Thoracic aorta (tissue), 2 donors: ENCODE results near the gene CLIP4. TPM values are rescaled to one million over a fixed set of nuclear protein-coding genes. Genes with fewer than 3 reads are reported as not detected.

Source experiments
- ATAC-seq: fragments of 150-250 bp; one replicate; pipeline ENCODE4 v1.8.0; 2017; ENCODE audit warnings: low read depth; ENCODE audit not compliant: insufficient number of reproducible peaks, low FRiP score
- DNase-seq: peaks from one replicate; pipeline ENCODE4 v3.0.0-alpha.2; 2020; ENCODE audit warnings: low spot score
- H3K27ac ChIP-seq, 2 donors: fragments of 200-600 bp; sonication (generic); 1 replicate in 1 of 2; 2 replicates in 1 of 2; pipeline ENCODE4 v1.5.1; 2016; ENCODE audit warnings: mild to moderate bottlenecking in 2 of 2, moderate library complexity in 2 of 2
- H3K27me3 ChIP-seq: fragments of 200-600 bp; sonication (generic); replicated peaks from 2 replicates; pipeline ENCODE4 v1.6.0; 2016; ENCODE audit warnings: mild to moderate bottlenecking; ENCODE audit not compliant: insufficient read depth
- H3K36me3 ChIP-seq: fragments of 200-600 bp; sonication (generic); one replicate; pipeline ENCODE4 v1.5.1; 2016
- H3K4me1 ChIP-seq, 2 donors: fragments of 200-600 bp; sonication (generic); 1 replicate in 1 of 2; 2 replicates in 1 of 2; pipeline versions ENCODE4 v1.5.1 to v1.6.0; 2016; ENCODE audit warnings: low read depth in 2 of 2, mild to moderate bottlenecking in 1 of 2; ENCODE audit not compliant: control insufficient read depth in 1 of 2
- H3K4me3 ChIP-seq: fragments of 200-600 bp; sonication (generic); 2 replicates; pipeline ENCODE4 v1.5.1; 2016; ENCODE audit warnings: mild to moderate bottlenecking
- H3K9me3 ChIP-seq: fragments of 200-600 bp; sonication (generic); 2 replicates; pipeline ENCODE4 v1.5.1; 2016
- CTCF ChIP-seq: fragments of 200-600 bp; sonication (generic); IDR thresholded peaks from one replicate; pipeline ENCODE4 v1.5.1; 2019; ENCODE audit warnings: antibody characterized with exemption
- total RNA-seq, 2 donors: library from RNA; depleted of rRNA; stranded (reverse); fragments of >200 nt; gene quantifications; one replicate each; pipeline versions ENCODE4 v1.1.0 to v1.2.3, GENCODE V29; 2016

CLIP4 gene
- total RNA-seq, 2 donors from 2014 or later, result 31.3 to 54.0 TPM

GRCh38 chr2:29193111-29193510 lies 77.9 kb downstream of the CLIP4 start:
- no peak overlapping the region for H3K4me3 ChIP-seq
- no peak for TF ChIP-seq CTCF
- H3K27ac ChIP-seq, result no peak overlapping the region
- no peaks in the 10 kb centered on the region for H3K4me1 ChIP-seq
- ATAC-seq (no peak), DNase-seq (no peak)
- no peaks in the 10 kb centered on the region for H3K9me3 ChIP-seq
- H3K27me3 ChIP-seq, result no peaks in the 10 kb centered on the region
- H3K36me3 ChIP-seq, result no peaks in the 10 kb centered on the region

- H3K4me3 ChIP-seq, result no peak overlapping the region
- H3K4me1 ChIP-seq, result no peaks in the 10 kb centered on the region
- no peaks in the 10 kb centered on the region for H3K9me3 ChIP-seq
- no peak overlapping the region for H3K27ac ChIP-seq
- H3K36me3 ChIP-seq, result no peaks in the 10 kb centered on the region
- H3K27me3 ChIP-seq, result no peaks in the 10 kb centered on the region
- ATAC-seq, result no peak
- no peak for DNase-seq
- no peak for TF ChIP-seq CTCF
These were observed 78.5 kb downstream of the CLIP4 start for GRCh38 chr2:29193681-29194080.

- Histone ChIP-seq H3K27ac (no peak overlapping the region), H3K4me3 (no peak overlapping the region), H3K4me1 (no peaks in the 10 kb centered on the region), H3K36me3 (no peaks in the 10 kb centered on the region), H3K27me3 (no peaks in the 10 kb centered on the region), H3K9me3 (no peaks in the 10 kb centered on the region)
- TF ChIP-seq CTCF, result no peak
- ATAC-seq (no peak), DNase-seq (no peak)
These were observed 80.6 kb downstream of the CLIP4 start for GRCh38 chr2:29195796-29196195.

GRCh38 chr2:29196792-29197788 lies 81.9 kb downstream of the CLIP4 start:
- no peaks in the 10 kb centered on the region for H3K27me3 ChIP-seq
- DNase-seq (peak; percentile 13), ATAC-seq (no peak)
- H3K36me3 ChIP-seq, result no peaks in the 10 kb centered on the region
- H3K9me3 ChIP-seq, result no peaks in the 10 kb centered on the region
- no peak overlapping the region for H3K27ac ChIP-seq
- no peaks in the 10 kb centered on the region for H3K4me1 ChIP-seq
- H3K4me3 ChIP-seq, result no peak overlapping the region
- TF ChIP-seq CTCF, result peak; percentile 77

GRCh38 chr2:29201979-29202378 lies 86.8 kb downstream of the CLIP4 start:
- H3K9me3 ChIP-seq, result no peaks in the 10 kb centered on the region
- H3K36me3 ChIP-seq, result no peaks in the 10 kb centered on the region
- ATAC-seq (no peak), DNase-seq (no peak)
- H3K4me1 ChIP-seq, result no peaks in the 10 kb centered on the region
- H3K27me3 ChIP-seq, result no peaks in the 10 kb centered on the region
- no peak overlapping the region for H3K27ac ChIP-seq
- no peak for TF ChIP-seq CTCF
- no peak overlapping the region for H3K4me3 ChIP-seq
